ENCODE results near the gene SDR42E2. TPM values are rescaled to one million over a fixed set of nuclear protein-coding genes. Genes with fewer than 3 reads are reported as not detected.

The SDR42E2 gene
- total RNA-seq = not detected

DNA sequence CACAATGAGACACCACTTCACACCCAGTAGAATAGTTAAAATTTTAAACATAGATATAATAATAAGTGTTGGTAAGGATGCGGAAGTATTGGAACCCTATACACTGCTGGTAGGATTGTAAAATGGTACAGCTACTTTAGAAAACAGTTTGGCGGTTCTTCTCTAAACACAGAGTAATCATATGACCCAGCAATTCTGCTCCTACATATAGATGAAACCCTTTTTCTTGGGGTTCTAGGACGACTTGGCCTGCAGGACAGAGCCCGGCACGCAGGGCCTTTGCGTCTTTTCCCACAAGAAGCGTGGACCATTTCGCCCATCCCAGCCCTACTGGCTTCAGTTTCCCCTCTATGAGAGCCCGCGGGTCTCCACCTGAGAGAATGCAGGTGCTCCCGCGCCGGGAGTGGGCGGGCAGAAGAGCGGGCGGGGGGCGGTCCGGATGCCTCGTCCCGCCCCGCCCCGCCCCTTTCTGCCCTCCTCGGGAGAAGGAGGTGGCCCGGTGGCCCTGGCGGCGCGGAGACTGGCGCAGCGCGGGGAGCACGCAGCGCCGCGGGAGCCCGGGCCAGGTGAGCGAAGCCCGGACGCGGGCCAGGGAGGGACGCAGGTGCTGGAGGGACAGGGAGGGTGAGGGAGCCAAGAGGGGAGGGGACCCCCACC lies at the start of gene SDR42E2:
Gene SDR42E2, plus strand, starts transcription at position 508 of the 657 bp plus-strand sequence. CDS start 3,077 bp downstream, outside the sequence.
- intact Hi-C loops (cut with DNase I) = no loop called here
- H3K27ac ChIP-seq = no peak within 1 kb of the TSS
- TF ChIP-seq, protein P1, sequence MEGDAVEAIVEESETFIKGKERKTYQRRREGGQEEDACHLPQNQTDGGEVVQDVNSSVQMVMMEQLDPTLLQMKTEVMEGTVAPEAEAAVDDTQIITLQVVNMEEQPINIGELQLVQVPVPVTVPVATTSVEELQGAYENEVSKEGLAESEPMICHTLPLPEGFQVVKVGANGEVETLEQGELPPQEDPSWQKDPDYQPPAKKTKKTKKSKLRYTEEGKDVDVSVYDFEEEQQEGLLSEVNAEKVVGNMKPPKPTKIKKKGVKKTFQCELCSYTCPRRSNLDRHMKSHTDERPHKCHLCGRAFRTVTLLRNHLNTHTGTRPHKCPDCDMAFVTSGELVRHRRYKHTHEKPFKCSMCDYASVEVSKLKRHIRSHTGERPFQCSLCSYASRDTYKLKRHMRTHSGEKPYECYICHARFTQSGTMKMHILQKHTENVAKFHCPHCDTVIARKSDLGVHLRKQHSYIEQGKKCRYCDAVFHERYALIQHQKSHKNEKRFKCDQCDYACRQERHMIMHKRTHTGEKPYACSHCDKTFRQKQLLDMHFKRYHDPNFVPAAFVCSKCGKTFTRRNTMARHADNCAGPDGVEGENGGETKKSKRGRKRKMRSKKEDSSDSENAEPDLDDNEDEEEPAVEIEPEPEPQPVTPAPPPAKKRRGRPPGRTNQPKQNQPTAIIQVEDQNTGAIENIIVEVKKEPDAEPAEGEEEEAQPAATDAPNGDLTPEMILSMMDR (IDR thresholded peaks at IDR 0.05) = no peak
- H3K9me3 ChIP-seq = no peaks in the 10 kb centered on the region
- H3K4me1 ChIP-seq = no peaks in the 10 kb centered on the region
- H3K4me3 ChIP-seq = peak within 1 kb of the TSS; percentile 16 to 31
- H3K36me3 ChIP-seq = no peaks in the 10 kb centered on the region
- no peaks in the 10 kb centered on the region for H3K27me3 ChIP-seq
- no peak for DNase-seq (ENCODE audit: low spot score in 2 of 2)

DNA sequence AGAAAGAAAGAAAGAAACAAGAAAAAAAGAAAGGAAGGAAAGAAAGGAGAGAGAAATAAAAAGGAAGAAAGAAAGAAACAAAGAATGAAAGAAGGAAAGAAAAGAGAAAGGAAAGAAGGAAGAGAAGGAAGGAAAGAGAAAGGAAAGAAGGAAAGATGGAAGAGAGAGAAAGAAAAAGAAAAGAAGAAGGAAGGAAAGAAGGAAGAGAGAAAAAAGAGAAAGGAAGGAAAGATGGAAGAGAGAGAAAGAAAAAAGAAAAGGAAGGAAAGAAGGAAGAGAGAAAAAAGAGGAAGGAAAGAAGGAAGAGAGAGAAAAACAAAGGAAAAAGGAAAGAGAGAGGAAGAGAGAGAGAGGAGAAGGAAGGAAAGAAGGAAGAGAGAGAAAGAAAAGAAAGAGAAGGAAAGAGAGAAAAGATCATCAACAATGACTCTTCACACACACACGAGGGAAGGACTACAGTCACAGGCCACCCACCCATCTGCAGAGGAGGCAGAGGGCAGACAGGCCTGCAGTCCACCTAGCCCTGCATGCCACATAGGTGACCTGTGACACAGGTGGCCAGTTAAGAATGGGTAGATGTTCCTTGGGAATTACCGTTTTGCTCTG lies 46.1 kb upstream of the SDR42E2 start:
- H3K4me3 ChIP-seq = no peak overlapping the region
- no peaks in the 10 kb centered on the region for H3K27me3 ChIP-seq
- no peaks in the 10 kb centered on the region for H3K9me3 ChIP-seq
- TF ChIP-seq, protein P1 (IDR thresholded peaks at IDR 0.05) = no peak
- DNase-seq (ENCODE audit: low spot score in 2 of 2) = no peak
- H3K27ac ChIP-seq = no peak overlapping the region
- intact Hi-C loops (cut with DNase I) = no loop called here
- no peaks in the 10 kb centered on the region for H3K36me3 ChIP-seq
- no peaks in the 10 kb centered on the region for H3K4me1 ChIP-seq

DNA sequence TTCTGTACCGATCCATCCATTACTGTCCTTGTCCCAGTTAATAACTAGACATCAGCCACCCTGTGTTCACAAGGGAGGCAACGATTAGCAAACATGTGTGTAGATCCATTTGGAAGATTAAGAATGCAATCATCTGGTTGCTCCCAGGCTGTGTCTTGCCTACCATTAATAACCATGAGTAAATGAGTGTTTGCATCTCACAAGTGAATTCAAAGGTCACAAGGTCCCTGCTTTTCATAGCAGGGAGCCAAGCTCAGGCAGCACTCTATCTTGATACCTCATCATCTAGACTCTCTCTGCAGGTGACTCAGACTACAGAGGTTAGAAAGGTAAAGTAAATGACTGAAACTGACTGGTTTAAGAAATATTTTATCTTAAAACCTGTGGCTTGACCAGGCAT lies 44.7 kb upstream of the SDR42E2 start:
- no peak overlapping the region for H3K27ac ChIP-seq
- no peak for DNase-seq (ENCODE audit: low spot score in 2 of 2)

DNA sequence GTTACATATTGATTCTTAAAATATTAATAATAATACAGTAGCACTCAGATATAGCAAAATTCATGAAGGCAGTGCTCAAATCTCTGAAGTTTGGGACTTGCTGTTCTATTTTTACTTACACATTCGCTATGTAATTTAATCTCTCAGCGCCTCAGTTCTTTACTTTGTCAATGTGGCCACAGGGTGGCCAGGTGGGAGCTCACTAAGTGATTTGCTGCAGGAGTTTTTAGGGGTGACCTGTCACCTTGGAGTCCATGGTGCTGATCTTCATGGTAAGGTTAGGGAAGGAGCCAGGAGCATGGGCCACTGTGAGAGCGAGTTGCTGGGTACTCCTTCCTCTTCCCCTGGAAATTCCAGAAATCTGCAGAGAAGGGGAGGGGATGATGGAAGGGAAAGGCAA lies 41.9 kb upstream of the SDR42E2 start:
- no peaks in the 10 kb centered on the region for H3K4me1 ChIP-seq

More for the DNA sequence above, 44.7 kb upstream of the SDR42E2 start:
- Histone ChIP-seq H3K4me3 (no peak overlapping the region), H3K4me1 (no peaks in the 10 kb centered on the region), H3K9me3 (no peaks in the 10 kb centered on the region), H3K27me3 (no peaks in the 10 kb centered on the region), H3K36me3 (no peaks in the 10 kb centered on the region)
- intact Hi-C loops (cut with DNase I) = no loop called here
- TF ChIP-seq, protein P1 (IDR thresholded peaks at IDR 0.05) = no peak

DNA sequence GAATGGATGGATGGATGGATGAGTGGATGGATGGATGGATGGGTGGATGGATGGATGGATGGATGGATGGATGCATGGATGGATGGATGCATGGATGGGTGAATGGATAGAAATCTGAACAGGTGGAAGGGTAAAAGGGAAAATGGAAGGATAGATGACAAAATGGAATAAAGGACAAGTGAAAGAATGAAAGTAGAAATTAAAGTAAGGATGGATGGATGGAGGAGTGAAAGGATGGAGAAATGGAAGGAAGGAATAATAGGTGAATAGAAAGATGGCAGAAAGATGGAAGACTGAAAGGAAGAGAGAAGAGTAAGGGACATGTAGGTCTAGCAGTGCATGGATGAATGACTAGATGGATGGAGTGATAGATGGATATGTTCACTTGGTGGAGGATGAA lies 40.1 kb upstream of the SDR42E2 start:
- Histone ChIP-seq H3K27ac (no peak overlapping the region), H3K4me1 (no peaks in the 10 kb centered on the region), H3K4me3 (no peak overlapping the region), H3K36me3 (no peaks in the 10 kb centered on the region), H3K9me3 (no peaks in the 10 kb centered on the region), H3K27me3 (no peaks in the 10 kb centered on the region)
- intact Hi-C loops (cut with DNase I) = no loop called here
- no peak for DNase-seq (ENCODE audit: low spot score in 2 of 2)
- TF ChIP-seq, protein P1 (IDR thresholded peaks at IDR 0.05) = no peak

More for the DNA sequence above, 41.9 kb upstream of the SDR42E2 start:
- H3K4me3 ChIP-seq = no peak overlapping the region
- H3K36me3 ChIP-seq = no peaks in the 10 kb centered on the region
- no peak overlapping the region for H3K27ac ChIP-seq
- H3K27me3 ChIP-seq = no peaks in the 10 kb centered on the region
- intact Hi-C loops (cut with DNase I) = no loop called here
- no peaks in the 10 kb centered on the region for H3K9me3 ChIP-seq
- TF ChIP-seq, protein P1 (IDR thresholded peaks at IDR 0.05) = no peak
- DNase-seq (ENCODE audit: low spot score in 2 of 2) = no peak
